ENCODE data around the gene PELO. TPM values are rescaled to one million over a fixed set of nuclear protein-coding genes. Genes with fewer than 3 reads are reported as not detected.

Gene PELO
- polyA plus RNA-seq, 2 of the 4 experiments (the other 2 are of a cell fraction): 15.6 to 20.1 TPM

GRCh38 chr5:52821901-52822300 lies 34.2 kb downstream of the PELO start:
- ATAC-seq: no peak
- H3K9me3 ChIP-seq: no peaks in the 10 kb centered on the region
- H3K4me1 ChIP-seq: no peaks in the 10 kb centered on the region
- no peak overlapping the region for H3K4me2 ChIP-seq
- no peak for DNase-seq (ENCODE audit: low read depth in 1 of 2, low spot score in 1 of 2)
- H3K27ac ChIP-seq: no peak overlapping the region
- no peak for FAIRE-seq
- ChIA-PET CTCF (interaction anchor here (1.5 kb wide), 1 partner anchor 22 kb away, joined by 3 read pairs; no protein-coding TSS in a partner anchor), POLR2A (no interaction called here)
- 46% methylated on average over 1 of the region's 1 CpG for WGBS (ENCODE audit: missing lambda C conversion rate)
- no peak for TF ChIP-seq HEYL (CRISPR knock-in tag; IDR thresholded peaks at IDR 0.05)
- no peak for TF ChIP-seq ELK1 (IDR thresholded peaks at IDR 0.05; ENCODE audit: low read depth, low read length)
- TF ChIP-seq, protein P1, sequence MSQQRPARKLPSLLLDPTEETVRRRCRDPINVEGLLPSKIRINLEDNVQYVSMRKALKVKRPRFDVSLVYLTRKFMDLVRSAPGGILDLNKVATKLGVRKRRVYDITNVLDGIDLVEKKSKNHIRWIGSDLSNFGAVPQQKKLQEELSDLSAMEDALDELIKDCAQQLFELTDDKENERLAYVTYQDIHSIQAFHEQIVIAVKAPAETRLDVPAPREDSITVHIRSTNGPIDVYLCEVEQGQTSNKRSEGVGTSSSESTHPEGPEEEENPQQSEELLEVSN (IDR thresholded peaks at IDR 0.05; ENCODE audit: borderline replicate concordance, low read depth): no peak
- TF ChIP-seq CHD2 (IDR thresholded peaks at IDR 0.05; ENCODE audit: low read length, partially characterized antibody): no peak
- TF ChIP-seq NPAS2 (CRISPR knock-in tag; IDR thresholded peaks at IDR 0.05; ENCODE audit: borderline replicate concordance): no peak
- TF ChIP-seq SREBF2 (IDR thresholded peaks at IDR 0.05): no peak
- H3K4me3 ChIP-seq: no peak overlapping the region

GRCh38 chr5:52822437-52822836 lies 34.7 kb downstream of the PELO start:
- Histone ChIP-seq H3K4me2 (no peak overlapping the region), H3K4me3 (no peak overlapping the region), H3K4me1 (no peaks in the 10 kb centered on the region), H3K9me3 (no peaks in the 10 kb centered on the region), H3K27ac (no peak overlapping the region)
- no peak for DNase-seq (ENCODE audit: low read depth in 1 of 2, low spot score in 1 of 2)
- ATAC-seq: no peak
- TF ChIP-seq CEBPB (IDR thresholded peaks at IDR 0.05): no peak
- no peak for TF ChIP-seq JUNB (IDR thresholded peaks at IDR 0.05)
- no peak for TF ChIP-seq RCOR1 (IDR thresholded peaks at IDR 0.05; ENCODE audit: low read depth, low read length)
- TF ChIP-seq ZNF302 (CRISPR knock-in tag; IDR thresholded peaks at IDR 0.05): no peak
- no peak for TF ChIP-seq POLR2A (IDR thresholded peaks at IDR 0.05; ENCODE audit: low read length)
- no peak for TF ChIP-seq FOSB (CRISPR knock-in tag; IDR thresholded peaks at IDR 0.05)
- no peak for TF ChIP-seq EHF (CRISPR knock-in tag; IDR thresholded peaks at IDR 0.05)
- no peak for FAIRE-seq
- 91% methylated on average over 6 of the region's 6 CpGs for WGBS (ENCODE audit: missing lambda C conversion rate)
- POLR2A ChIA-PET: no interaction called here
- CTCF ChIA-PET: no interaction called here

- H3K4me3 ChIP-seq: no peak overlapping the region
- no peak for FAIRE-seq
These were observed 37.1 kb downstream of the PELO start for GRCh38 chr5:52824827-52825226.

More at GRCh38 chr5:52824827-52825226, 37.1 kb downstream of the PELO start:
- H3K4me1 ChIP-seq: no peaks in the 10 kb centered on the region
- no peak overlapping the region for H3K27ac ChIP-seq
- POLR2A ChIA-PET: no interaction called here
- no peaks in the 10 kb centered on the region for H3K9me3 ChIP-seq
- WGBS (ENCODE audit: missing lambda C conversion rate): 98% methylated on average over 1 of the region's 1 CpG
- CTCF ChIA-PET: no interaction called here
- H3K4me2 ChIP-seq: no peak overlapping the region
- no peak for DNase-seq (ENCODE audit: low read depth in 1 of 2, low spot score in 1 of 2)
- TF ChIP-seq EP300 (IDR thresholded peaks at IDR 0.05) (no peak), SMC3 (IDR thresholded peaks at IDR 0.05) (no peak), FOXS1 (CRISPR knock-in tag; IDR thresholded peaks at IDR 0.05) (no peak), MYC (IDR thresholded peaks at IDR 0.05; ENCODE audit: borderline replicate concordance, low read length) (no peak), RCOR1 (IDR thresholded peaks at IDR 0.05; ENCODE audit: low read depth, low read length) (no peak), CBX8 (IDR thresholded peaks at IDR 0.05) (no peak), HDAC2 (IDR thresholded peaks at IDR 0.05) (no peak), MAFK (IDR thresholded peaks at IDR 0.05; ENCODE audit: partially characterized antibody) (no peak), NR3C1 (IDR thresholded peaks at IDR 0.05) (no peak), POLR2A (IDR thresholded peaks at IDR 0.05; ENCODE audit: low read length) (no peak), ELK1 (IDR thresholded peaks at IDR 0.05; ENCODE audit: low read depth, low read length) (no peak), TP53 (CRISPR knock-in tag; IDR thresholded peaks at IDR 0.05) (no peak), TFCP2L1 (CRISPR knock-in tag; IDR thresholded peaks at IDR 0.05) (no peak), CEBPB (IDR thresholded peaks at IDR 0.05) (no peak), POLR2AphosphoS2 (conservative IDR thresholded peaks at IDR 0.05; ENCODE audit: low read length) (no peak)
- TF ChIP-seq, protein P2, sequence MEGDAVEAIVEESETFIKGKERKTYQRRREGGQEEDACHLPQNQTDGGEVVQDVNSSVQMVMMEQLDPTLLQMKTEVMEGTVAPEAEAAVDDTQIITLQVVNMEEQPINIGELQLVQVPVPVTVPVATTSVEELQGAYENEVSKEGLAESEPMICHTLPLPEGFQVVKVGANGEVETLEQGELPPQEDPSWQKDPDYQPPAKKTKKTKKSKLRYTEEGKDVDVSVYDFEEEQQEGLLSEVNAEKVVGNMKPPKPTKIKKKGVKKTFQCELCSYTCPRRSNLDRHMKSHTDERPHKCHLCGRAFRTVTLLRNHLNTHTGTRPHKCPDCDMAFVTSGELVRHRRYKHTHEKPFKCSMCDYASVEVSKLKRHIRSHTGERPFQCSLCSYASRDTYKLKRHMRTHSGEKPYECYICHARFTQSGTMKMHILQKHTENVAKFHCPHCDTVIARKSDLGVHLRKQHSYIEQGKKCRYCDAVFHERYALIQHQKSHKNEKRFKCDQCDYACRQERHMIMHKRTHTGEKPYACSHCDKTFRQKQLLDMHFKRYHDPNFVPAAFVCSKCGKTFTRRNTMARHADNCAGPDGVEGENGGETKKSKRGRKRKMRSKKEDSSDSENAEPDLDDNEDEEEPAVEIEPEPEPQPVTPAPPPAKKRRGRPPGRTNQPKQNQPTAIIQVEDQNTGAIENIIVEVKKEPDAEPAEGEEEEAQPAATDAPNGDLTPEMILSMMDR (IDR thresholded peaks at IDR 0.05): no peak
- TF ChIP-seq, protein P3, sequence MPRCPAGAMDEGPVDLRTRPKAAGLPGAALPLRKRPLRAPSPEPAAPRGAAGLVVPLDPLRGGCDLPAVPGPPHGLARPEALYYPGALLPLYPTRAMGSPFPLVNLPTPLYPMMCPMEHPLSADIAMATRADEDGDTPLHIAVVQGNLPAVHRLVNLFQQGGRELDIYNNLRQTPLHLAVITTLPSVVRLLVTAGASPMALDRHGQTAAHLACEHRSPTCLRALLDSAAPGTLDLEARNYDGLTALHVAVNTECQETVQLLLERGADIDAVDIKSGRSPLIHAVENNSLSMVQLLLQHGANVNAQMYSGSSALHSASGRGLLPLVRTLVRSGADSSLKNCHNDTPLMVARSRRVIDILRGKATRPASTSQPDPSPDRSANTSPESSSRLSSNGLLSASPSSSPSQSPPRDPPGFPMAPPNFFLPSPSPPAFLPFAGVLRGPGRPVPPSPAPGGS (IDR thresholded peaks at IDR 0.05): no peak
- TF ChIP-seq, protein P4, sequence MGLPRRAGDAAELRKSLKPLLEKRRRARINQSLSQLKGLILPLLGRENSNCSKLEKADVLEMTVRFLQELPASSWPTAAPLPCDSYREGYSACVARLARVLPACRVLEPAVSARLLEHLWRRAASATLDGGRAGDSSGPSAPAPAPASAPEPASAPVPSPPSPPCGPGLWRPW (IDR thresholded peaks at IDR 0.05): no peak
- TF ChIP-seq, protein P5, sequence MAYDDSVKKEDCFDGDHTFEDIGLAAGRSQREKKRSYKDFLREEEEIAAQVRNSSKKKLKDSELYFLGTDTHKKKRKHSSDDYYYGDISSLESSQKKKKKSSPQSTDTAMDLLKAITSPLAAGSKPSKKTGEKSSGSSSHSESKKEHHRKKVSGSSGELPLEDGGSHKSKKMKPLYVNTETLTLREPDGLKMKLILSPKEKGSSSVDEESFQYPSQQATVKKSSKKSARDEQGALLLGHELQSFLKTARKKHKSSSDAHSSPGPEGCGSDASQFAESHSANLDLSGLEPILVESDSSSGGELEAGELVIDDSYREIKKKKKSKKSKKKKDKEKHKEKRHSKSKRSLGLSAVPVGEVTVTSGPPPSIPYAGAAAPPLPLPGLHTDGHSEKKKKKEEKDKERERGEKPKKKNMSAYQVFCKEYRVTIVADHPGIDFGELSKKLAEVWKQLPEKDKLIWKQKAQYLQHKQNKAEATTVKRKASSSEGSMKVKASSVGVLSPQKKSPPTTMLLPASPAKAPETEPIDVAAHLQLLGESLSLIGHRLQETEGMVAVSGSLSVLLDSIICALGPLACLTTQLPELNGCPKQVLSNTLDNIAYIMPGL (CRISPR knock-in tag; IDR thresholded peaks at IDR 0.05; ENCODE audit: borderline replicate concordance): no peak
- no peak for ATAC-seq
